Erythroblast (primary cell): Measurements from ENCODE around the gene ESRRA.

Source experiments
- GATA1 ChIP-seq: IDR thresholded peaks from 2 replicates; pipeline ENCODE4 v1.6.1; 2011; ENCODE audit warnings: low read depth, mild to moderate bottlenecking, control low read depth, low read length, moderate library complexity
- POLR2A ChIP-seq: IDR thresholded peaks from 2 replicates; pipeline ENCODE4 v1.6.1; 2011; ENCODE audit warnings: mild to moderate bottlenecking, low read length

- TF ChIP-seq POLR2A = no peak
- no peak for TF ChIP-seq GATA1
Observed at GRCh38 chr11:64287676-64288352, 17.5 kb upstream of the ESRRA start.
